NCI-H748 treated with DMSO at 0.1 percent for 48 hours (cell line): ENCODE results near the gene BSND.
A peak's percentile ranks its signal among the peaks of the same experiment; 100 is the strongest.
"Not testable (repeated sequence)": the region's sequence is repeated elsewhere in the genome, so short reads cannot be mapped to it uniquely, and the experiment has no call there.

ENCODE experiments used
- DNase-seq: peaks from one replicate; lab custom pipeline; 2025; lab: John Stamatoyannopoulos, UW

The BSND gene

GRCh38 chr1:54998677-54999076 lies at the start of gene BSND:
Gene BSND (plus strand): TSS chr1:54998933. CDS start chr1:54999187, 254 bp downstream.
- no peak for DNase-seq

GRCh38 chr1:54949053-54949452 lies 49.7 kb upstream of the BSND start:
- no peak for DNase-seq

GRCh38 chr1:54950006-54950368 lies 48.7 kb upstream of the BSND start:
- no peak for DNase-seq

- peak; percentile 67 for DNase-seq
These were observed 48.2 kb upstream of the BSND start for GRCh38 chr1:54950369-54951163.

- DNase-seq, result no peak
These were observed 46.9 kb upstream of the BSND start for GRCh38 chr1:54951810-54952226.

- no peak for DNase-seq
These were observed 45.6 kb upstream of the BSND start for GRCh38 chr1:54952950-54953718.

- no peak for DNase-seq
These were observed 44.9 kb upstream of the BSND start for GRCh38 chr1:54953846-54954245.

- DNase-seq, result no peak
These were observed 43.4 kb upstream of the BSND start for GRCh38 chr1:54955359-54955758.

GRCh38 chr1:54956726-54957125 lies 42.0 kb upstream of the BSND start:
- no peak for DNase-seq

- DNase-seq, result no peak
These were observed 39.5 kb upstream of the BSND start for GRCh38 chr1:54959241-54959640.

- no peak for DNase-seq
These were observed 35.9 kb upstream of the BSND start for GRCh38 chr1:54962612-54963395.

- not testable (repeated sequence) for DNase-seq
These were observed 34.9 kb upstream of the BSND start for GRCh38 chr1:54963829-54964228.

- DNase-seq, result no peak
These were observed 33.0 kb upstream of the BSND start for GRCh38 chr1:54965624-54966340.

GRCh38 chr1:54967372-54967771 lies 31.4 kb upstream of the BSND start:
- DNase-seq, result no peak

GRCh38 chr1:54968551-54968950 lies 30.2 kb upstream of the BSND start:
- no peak for DNase-seq

- DNase-seq, result no peak
These were observed 28.9 kb upstream of the BSND start for GRCh38 chr1:54969879-54970278.

GRCh38 chr1:54970901-54971300 lies 27.8 kb upstream of the BSND start:
- no peak for DNase-seq

GRCh38 chr1:54971317-54971791 lies 27.4 kb upstream of the BSND start:
- no peak for DNase-seq

GRCh38 chr1:54972436-54972835 lies 26.3 kb upstream of the BSND start:
- DNase-seq, result no peak

GRCh38 chr1:54973205-54973921 lies 25.4 kb upstream of the BSND start:
- no peak for DNase-seq
